Endothelial cell of umbilical vein (primary cell): ENCODE data around the gene TXNL4A.

ENCODE experiments used
- CTCF ChIP-seq, 2 donors: IDR thresholded peaks; 1 replicate in 1 of 2; 2 replicates in 1 of 2; pipeline ENCODE4 v1.5.1; 2011; ENCODE audit warnings: low read length in 2 of 2, mild to moderate bottlenecking in 2 of 2, moderate library complexity in 2 of 2, control low read depth in 1 of 2, inconsistent platforms in 1 of 2, low read depth in 1 of 2; ENCODE audit not compliant: insufficient read depth in 1 of 2; ENCODE audit errors: extremely low read depth in 1 of 2
- POLR2A ChIP-seq: IDR thresholded peaks from 2 replicates; pipeline ENCODE4 v1.6.1; 2012; ENCODE audit warnings: low read depth, mild to moderate bottlenecking, control low read depth, low read length
- POLR2AphosphoS5 ChIP-seq: IDR thresholded peaks from 2 replicates; pipeline ENCODE4 v1.6.1; 2012; ENCODE audit warnings: low read depth, mild to moderate bottlenecking, control low read depth, low read length, moderate library complexity; ENCODE audit not compliant: insufficient read depth

GRCh38 chr18:79935499-79935898, 52.9 kb downstream of the TXNL4A start:
- TF ChIP-seq CTCF (IDR thresholded peaks at IDR 0.05; ENCODE audit: extremely low read depth in 1 of 2, insufficient read depth in 1 of 2, low read depth in 1 of 2, low read length in 2 of 2) (no peak), POLR2A (no peak), POLR2AphosphoS5 (no peak)
